GM12872 (cell line): ENCODE data around the gene SPNS3.

ENCODE experiments used
- CTCF ChIP-seq: IDR thresholded peaks from 3 replicates; pipeline ENCODE4 v1.5.1; 2011; ENCODE audit warnings: low read depth, mild to moderate bottlenecking, low read length, moderate library complexity; ENCODE audit not compliant: insufficient read depth

Gene SPNS3

GRCh38 chr17:4504188-4504587 lies 70.4 kb downstream of the SPNS3 start:
- TF ChIP-seq CTCF: no peak

- no peak for TF ChIP-seq CTCF
These were observed 71.4 kb downstream of the SPNS3 start for GRCh38 chr17:4505187-4505586.

- TF ChIP-seq CTCF: no peak
These were observed 72.6 kb downstream of the SPNS3 start for GRCh38 chr17:4506175-4506813.

GRCh38 chr17:4506892-4507291 lies 73.2 kb downstream of the SPNS3 start:
- no peak for TF ChIP-seq CTCF

GRCh38 chr17:4507361-4508111 lies 73.8 kb downstream of the SPNS3 start:
- TF ChIP-seq CTCF: no peak

GRCh38 chr17:4508207-4508606 lies 74.5 kb downstream of the SPNS3 start:
- TF ChIP-seq CTCF: no peak

- peak; percentile 22; the same call in 1 of the 3 replicates for TF ChIP-seq CTCF
These were observed 75.7 kb downstream of the SPNS3 start for GRCh38 chr17:4509401-4509800.
